T-helper 2 cell treated with Interferon-gamma antibody and Interleukin-4, amounts not matched to agents 100 ng/mL and 5 ng/mL, for 36 hours (primary cell): ENCODE measurements around the gene ZNF428. TPM values are rescaled to one million over a fixed set of nuclear protein-coding genes. Genes with fewer than 3 reads are reported as not detected.
"Not testable (repeated sequence)": the region's sequence is repeated elsewhere in the genome, so short reads cannot be mapped to it uniquely, and the experiment has no call there.

ENCODE experiments used
- intact Hi-C: fragments of 100-400 bp; cut with micrococcal nuclease; formaldehyde crosslinking; loops from one replicate; pipeline ENCODE4 v1.15.1; 2023
- total RNA-seq: library from RNA; stranded (reverse); gene quantifications from 2 replicates; pipeline ENCODE4 v1.2.3, GENCODE V29; 2022

ZNF428 gene
- total RNA-seq, 1 donor from 2014 or later: 29.0 TPM

DNA sequence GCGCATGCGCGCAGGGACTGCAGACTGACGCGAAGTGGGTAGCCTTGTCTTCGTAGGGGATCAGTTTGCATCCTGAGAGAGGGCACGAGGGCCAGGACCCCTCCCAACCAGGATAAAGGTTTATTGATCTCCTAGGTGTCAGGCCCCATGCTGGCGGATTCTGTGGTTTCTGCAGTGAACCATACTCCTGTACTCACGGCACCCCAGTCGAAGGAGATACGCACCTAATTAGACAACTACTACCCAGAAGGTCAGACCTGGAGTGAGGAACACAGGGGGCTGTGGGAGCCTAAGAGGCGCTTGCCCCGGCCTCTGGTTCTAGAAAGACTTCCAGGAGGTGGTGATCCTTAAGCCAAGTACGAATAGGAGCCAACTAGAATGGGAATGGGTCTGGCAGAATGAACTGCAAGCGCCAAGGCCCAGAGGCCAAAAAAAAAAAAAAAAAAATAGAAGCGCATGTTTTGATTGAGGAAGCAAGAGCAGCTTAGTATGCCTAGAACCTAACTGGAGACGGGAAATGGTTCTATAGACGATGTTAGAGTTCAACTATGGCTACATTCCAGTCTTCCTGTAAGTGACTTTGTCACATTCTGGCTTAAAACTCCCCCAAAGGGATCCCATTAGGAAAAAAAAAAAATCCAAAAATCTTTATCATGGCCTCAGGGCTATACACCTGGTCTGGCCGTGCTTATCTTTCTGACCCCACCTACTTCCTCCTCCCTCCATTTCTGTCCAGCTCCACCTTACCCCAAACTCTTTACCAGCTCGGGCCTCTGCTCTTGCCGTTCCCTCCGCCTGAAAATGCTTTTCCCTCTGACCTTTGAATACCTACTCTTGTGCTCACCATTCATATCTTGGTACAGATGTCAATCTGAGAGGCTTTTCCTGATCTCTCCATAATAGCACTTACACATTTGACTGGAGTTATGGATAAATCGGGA is 902 bp upstream of the ZNF428 start:
- intact Hi-C loops: no loop called here

DNA sequence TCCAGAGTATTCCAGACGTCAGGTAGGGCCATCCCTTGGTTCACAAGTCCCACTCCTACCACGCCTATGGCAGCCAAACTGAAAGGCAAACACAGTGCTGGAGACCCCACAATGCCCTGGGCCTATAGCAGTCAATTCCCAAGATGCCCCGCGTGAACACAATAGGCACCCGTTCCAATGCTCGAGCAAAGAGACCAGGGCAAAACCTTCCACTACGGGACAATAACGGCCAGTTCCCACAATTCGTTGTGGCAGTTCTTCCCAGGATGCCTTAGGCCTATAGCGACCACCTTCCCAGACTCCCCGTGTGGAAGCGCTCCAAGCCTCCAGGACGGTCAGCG is 538 bp downstream of the ZNF428 start:
- intact Hi-C loops: loop anchor here (1.0 to 2.0 kb wide), 4 partner anchors 20 to 49 kb away; partner anchors contain the start of genes CADM4, IRGQ, PINLYP and XRCC1

DNA sequence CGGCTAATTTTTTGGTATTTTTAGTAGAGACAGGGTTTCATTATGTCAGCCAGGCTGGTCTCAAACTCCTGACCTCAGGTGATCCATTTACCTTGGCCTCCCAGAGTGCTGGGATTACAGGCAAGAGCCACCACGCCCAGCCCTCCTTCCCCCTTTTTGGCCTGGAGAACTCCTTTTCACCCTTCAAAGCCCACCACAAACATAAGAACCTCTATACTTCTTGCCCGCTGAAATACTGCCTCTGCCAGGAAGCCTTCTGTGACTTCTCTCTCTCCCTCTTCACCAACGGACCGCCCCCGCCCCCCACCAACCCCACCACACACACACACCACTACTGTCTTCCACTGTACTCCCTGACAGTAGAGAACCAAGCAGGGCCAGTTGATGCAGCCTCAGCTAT is 2.5 kb downstream of the ZNF428 start:
- intact Hi-C loops: no loop called here

DNA sequence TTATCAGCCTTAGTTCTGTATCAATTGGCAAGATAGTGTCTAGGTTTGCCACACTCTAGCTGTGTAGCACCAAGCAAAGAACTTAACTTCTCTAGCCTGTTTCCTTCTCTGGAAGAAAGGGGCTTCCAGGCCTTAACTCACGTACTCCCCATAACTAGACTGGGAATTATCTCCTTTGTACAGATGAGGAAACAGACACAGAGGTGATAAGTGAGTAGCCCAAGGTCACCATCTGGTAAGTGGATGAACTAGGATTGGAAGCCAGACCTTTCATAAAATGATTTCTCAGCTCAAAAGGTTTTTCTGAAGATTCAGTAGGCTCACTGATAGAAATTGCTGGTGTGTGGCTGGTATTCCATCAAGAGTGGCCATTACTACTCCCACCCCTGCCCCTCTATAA is 3.1 kb downstream of the ZNF428 start:
- intact Hi-C loops: no loop called here

DNA sequence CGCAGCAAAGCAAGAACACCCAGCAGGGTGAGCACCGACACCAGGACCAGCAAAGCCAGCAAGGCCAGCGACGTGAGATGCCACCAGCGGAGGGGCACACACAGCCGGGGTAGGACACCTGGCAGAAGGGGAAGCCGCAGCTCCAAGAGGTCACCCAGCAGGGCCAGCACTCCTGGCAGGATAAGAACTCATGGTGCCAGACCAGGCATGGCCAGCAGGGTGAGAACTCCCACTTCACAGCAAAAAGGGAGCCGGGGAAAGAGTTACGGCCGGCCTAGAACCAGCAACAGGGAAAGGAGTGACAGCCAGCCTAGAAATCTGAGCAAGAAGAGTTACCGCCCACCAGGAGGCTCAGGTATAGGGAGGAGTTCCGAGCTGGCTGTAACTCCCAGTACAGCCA is 7.1 kb downstream of the ZNF428 start:
- intact Hi-C loops: no loop called here

DNA sequence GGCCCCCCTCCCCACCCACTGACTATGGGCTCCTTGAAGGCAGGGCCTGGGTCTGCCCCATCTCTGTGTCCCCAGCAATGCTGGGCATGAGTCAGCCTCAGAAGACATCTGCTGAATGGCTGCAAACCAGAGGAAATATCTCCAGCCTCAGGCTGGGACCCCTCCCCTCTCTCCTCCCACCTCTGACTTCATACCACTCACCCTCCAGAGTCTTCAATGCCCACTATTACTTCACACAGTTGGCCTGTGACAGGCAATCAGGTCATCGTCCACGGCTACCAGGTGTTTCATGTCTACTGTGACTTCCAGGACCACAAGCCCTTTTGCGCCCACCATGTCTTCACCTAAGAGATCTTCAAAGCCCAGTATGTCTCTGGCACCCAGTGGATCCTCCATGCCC is 7.6 kb downstream of the ZNF428 start, which contains the start of gene SRRM5:
SRRM5 (plus strand) TSS at position 301 of the 400 bp plus-strand sequence; CDS start at position 335, 34 bp downstream.
- intact Hi-C loops: no loop called here

DNA sequence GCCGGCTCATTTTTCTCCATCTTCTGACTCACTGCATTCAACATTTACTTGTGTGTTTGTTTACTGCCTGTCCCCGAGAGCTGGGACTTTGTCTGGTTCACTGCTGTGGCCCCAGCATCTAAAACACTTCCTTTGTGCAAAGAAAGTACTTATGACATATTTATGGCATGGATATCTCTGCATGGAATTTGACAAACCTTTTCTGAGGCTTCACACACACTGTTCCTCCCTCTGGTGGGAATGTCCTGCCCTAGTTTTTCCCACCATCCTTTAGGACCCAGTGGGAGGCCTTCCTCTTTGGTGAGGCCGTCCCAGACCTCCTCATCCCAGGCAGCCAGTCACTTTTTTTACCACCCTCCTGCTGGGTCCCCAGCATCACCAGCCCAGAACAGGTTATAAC is 8.9 kb downstream of the ZNF428 start:
- intact Hi-C loops: no loop called here

DNA sequence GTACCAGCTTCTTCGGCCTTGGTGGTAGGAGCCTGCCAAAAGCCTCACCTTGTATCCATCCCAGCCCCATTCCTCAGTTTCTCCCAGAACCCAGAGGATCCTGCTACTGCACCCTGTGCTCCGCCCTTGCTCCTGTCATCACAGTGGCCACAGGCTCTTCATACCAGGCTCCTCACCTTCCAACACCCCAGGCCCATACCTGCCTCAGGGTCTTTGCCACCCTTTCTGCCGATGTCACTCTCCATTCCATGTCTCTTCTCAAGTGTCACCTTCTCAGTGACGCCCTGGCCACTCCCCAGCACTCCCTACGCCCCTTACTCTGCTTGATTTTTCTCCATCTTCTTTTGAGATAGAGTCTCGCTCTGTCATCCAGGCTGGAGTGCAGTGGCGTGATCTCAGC is 9.6 kb downstream of the ZNF428 start:
- intact Hi-C loops: loop anchor here (5.0 kb wide), 1 partner anchor 112 kb away; no protein-coding TSS in a partner anchor

DNA sequence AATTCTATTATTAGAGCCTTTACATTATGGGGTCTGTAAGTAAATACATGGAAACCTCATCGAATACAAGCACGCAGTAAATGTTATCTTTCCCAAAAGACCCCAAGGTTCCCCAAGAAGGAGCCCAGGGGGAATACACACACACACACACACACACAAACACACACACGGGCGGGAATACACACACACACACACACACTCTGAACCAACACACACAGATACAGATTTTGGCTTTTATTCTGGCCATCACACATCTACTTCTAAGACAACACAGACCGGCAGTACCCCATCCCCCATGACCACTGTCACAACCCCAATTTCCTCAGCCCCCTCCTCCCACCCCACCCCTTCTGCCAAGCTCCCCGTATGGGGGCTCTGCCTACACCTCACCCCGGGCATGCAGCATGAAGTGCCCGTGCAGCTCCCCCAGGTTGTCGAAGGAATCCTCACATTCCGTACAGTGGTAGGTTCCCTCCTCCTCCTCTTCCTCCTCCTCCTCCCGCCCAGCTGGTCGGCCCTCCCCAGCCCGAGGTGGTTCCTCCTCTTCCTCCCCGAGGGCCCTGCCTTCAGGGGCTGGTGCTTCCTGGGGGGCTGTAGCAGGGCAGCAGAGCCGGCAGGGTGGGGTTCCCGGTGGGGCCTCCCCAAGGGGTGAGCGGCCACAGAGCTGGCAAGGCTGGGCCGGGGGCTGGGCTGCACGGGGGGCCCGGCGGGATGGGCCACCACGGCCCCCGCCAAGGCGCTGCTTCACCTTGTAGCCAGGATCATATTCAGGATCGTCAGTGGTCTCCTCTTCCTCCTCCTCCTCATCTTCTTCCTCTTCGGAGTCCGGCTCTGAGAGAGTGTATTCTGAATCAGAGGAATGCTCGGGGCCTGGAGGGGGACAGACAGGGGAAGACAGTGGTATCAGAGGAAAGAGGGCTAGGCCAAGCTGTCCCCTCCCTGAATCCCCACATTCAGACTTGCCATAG is 11.9 kb downstream of the ZNF428 start:
- intact Hi-C loops: loop anchor here (5.0 kb wide), 1 partner anchor 115 kb away; no protein-coding TSS in a partner anchor

DNA sequence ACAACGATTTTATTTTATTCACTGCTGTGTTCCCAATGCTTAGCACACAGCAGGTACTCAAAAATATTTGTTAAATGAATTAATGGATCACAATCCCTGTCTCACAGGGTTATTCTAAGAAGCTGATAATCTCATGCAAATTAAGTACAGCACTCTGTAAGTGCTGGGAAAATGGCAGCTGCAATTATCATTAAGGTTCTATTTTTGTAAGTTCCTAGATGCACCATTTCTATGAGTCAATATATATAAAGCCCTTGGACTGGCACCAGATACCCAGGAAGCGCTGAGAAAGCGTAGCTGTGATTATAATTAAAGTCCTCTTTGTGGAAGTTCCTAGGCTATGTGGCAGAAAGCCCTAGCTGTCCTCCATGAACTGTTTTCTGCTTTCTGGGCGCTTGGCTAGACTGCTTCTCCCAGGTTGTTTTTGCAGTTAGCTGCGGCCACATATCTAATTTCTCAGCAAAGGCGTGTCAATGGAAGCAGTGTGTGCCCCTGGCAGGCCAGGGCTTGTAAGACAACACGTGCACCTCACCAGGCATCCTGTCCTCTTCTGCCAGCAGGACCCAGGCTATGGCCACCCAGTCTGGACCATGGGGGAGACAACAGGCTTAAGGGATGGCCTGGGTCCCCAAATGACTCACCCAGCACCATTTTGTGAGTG is 12.7 kb downstream of the ZNF428 start:
- intact Hi-C loops: loop anchor here (5.0 kb wide), 1 partner anchor 116 kb away; no protein-coding TSS in a partner anchor

DNA sequence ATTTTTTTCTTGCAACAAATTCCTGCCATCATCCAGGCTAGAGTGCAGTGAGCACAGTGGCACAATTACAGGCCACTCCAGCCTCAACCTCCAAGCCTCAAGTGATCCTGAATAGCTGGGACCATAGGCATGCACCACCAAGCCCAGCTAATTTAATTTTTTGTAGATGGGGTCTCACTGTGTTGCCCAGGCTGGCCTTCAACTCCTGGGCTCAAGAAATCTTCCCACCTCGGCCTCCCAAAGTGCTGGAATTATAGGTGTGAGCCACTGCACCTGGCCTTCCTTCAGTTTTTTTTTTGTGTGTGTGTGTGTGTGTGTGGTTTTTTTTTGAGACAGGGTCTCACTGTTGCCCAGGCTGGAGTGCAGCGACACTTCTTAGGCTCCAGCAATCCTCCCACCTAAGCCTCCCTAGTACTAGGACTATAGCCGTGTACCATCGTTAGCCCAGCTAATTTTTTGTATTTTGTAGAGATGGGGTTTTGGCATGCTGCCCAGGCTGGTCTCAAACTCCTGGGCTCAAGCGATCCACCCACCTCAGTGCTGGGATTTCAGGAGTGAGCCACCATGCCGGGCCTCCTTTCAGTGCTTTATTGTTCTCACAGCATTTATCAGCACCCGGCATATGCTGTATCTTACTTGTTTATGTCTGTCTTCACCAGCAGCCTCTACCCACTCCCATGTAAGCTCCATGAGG is 13.4 kb downstream of the ZNF428 start:
- intact Hi-C loops: loop anchor here (5.0 kb wide), 1 partner anchor 116 kb away; no protein-coding TSS in a partner anchor

DNA sequence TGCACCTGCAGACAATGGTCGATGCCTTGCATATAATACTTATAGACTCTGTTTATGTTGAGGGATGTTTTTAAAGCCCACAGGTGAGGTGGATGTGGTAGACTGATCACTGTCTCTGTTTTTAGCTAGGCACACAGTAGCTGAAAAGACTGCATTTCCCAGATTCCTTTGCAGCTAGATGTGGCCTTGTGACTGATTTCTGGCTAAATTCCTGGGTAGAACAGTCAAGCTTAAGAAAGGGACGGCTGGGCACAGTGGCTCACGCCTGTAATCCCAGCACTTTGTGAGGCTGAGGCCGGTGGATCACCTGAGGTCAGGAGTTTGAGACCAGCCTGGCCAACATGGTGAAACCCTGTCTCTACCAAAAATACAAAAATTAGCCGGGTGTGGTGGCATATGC is 19.1 kb downstream of the ZNF428 start:
- intact Hi-C loops: not testable (repeated sequence)

DNA sequence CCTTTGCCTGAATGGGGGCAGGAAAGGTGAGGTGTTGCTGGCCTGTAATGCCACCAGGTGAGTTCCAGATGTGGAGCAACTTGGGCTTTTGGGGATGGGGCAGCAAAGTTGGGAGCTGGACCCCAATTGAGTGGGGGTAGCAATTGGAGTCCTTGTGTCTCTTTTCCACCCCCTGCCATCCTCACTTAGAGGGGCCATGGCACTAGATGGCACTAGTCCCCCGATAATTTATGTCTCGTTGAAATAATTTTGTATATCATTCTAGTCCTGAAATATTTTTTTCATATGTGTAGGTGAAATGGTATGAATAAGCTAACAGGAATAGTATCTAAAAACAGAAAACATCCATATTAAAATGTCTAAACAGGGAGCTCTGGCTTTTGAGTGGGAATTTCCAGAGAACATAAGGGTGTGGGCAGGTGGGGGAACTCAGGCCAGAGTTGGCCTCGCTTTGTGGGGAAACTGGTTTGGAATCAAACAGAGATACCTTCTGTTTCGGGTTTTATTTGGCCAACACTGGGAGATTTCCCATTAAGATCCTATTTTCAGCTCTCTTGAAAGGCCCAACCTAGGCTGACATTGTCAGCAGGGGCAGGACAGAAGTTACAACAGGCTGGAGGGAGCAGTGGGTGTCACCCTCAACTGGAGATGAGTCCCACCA is 19.7 kb downstream of the ZNF428 start:
- intact Hi-C loops: loop anchor here (5.0 kb wide), 2 partner anchors 137 to 152 kb away; no protein-coding TSS in a partner anchor

DNA sequence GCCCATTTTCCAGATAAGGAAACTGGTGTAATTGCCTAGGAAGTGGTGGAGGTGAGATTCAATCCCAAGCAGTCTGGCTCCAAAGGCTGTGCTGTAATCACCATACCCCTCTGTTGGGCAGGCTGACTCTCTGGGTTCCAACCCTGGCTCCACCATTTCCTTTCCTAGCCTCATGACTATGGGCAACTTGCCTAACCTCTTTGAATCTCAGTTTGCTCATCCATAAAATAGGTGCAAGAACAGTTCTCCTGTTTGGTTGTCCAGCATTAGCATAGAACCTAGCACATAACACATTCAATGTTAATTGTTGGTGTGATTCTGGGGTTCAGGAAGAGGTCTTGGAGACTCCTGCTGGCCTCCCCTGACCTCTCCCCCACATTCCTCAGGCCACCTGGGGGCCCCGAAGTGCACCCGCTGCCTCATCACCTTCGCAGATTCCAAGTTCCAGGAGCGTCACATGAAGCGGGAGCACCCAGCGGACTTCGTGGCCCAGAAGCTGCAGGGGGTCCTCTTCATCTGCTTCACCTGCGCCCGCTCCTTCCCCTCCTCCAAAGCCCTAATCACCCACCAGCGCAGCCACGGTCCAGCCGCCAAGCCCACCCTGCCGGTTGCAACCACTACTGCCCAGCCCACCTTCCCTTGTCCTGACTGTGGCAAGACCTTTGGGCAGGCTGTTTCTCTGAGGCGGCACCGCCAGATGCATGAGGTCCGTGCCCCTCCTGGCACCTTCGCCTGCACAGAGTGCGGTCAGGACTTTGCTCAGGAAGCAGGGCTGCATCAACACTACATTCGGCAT is 20.8 kb downstream of the ZNF428 start:
- intact Hi-C loops: loop anchor here (5.0 kb wide), 2 partner anchors 136 to 151 kb away; no protein-coding TSS in a partner anchor

DNA sequence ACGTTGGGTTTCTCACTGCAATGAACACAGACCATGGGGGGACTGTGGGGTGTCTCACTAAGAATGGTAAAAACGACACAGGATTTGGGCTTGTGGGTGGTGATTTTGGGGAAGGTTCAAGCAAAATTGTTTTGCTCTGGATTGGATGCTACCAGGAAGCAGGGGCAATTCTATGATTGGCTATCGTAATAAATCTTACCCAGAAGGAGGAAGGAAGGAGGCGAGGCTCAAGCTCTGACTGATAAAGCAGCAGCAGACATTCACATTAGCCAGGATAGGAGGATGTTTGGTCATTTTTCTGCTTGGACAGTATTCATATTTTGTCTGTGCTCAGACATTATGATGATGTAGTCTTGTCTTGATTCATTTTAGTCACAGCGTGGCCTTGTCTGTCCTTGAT is 21.6 kb downstream of the ZNF428 start:
- intact Hi-C loops: loop anchor here (2.0 to 5.0 kb wide), 3 partner anchors 136 to 157 kb away; partner anchors contain the start of gene SMG9

DNA sequence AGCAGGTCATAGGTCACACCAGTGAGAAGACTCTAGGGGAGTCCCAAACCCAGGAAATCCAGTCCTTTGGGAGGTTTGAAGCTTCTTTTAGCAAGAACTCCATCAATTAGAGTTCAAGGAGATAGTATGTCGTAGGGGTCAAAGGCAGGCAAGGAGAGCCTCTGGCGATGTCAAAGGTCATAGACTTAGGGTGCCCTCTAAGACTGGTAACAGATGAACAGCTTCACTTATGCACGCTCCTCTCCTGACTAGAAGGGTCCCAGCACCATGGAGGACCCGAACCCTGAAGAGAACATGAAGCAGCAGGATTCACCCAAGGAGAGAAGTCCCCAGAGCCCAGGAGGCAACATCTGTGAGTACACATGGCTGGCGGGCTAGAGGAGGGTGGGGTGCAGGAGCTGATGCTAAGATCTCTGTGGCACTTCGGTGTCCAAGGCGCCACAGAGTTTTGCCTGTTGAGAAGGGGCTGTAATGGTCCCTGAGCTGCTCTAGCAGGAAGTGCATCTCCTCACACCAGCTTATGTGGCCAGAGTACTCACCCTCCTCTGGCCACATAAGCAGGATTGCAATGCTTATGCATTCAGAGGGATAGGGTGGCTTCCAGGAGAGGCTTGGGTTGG is 22.5 kb downstream of the ZNF428 start:
- intact Hi-C loops: loop anchor here (1.0 to 5.0 kb wide), 8 partner anchors 17 to 158 kb away; partner anchors contain the start of genes PINLYP, SMG9, XRCC1 and ZNF428

DNA sequence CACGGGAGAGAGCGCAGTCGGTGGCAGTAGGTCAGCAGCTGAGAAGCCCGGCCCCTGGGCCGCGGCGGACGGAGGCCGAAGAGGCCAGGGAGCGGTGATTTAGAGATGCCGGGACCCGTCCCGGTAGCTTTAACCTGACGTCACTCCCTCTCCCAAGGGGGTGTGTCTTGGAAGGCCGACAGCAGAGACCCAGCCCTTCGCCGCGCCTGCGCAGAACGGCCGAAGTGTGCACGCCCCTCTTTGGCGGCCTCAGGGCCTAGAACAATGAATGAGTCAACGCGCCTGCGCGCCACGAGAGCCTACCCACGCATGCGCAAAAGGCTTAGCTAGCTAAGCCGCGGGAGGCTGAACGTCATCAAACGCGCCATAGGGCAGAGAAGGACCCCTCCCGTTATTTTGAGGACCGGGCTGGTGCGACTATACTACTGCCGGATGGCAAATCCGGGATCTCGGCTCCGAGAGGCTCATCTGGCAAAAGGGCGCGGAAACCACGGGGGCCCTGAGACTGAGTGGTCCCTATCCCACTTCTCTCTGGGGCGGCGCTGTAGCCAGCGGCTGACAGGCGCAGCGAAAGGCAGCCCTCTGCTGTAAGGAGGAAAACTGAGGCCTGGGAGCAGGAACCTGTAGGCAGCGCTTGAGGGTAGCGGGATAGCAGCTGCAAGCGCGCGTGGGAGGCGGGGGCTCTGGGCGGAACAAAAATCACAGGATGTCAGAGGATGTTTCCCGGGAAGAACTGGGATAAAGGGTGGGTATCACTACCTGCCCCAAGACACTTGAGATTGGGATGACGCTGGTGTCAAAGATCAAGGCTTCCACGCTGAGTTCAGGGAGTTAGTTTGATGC is 23.2 kb downstream of the ZNF428 start, which contains the start of the genes IRGQ and ZNF576:
IRGQ (minus strand) TSS at position 136 of the 843 bp plus-strand sequence. CDS start 796 bp downstream, outside the sequence.
ZNF576 (plus strand) TSS at position 597 of the 843 bp plus-strand sequence. CDS start 514 bp downstream, outside the sequence.
- intact Hi-C loops: loop anchor here (1.0 to 5.0 kb wide), 8 partner anchors 16 to 159 kb away; partner anchors contain the start of genes PINLYP, SMG9, XRCC1 and ZNF428
